HCT116 (cell line): Measurements from ENCODE around the gene PELI3. TPM values are rescaled to one million over a fixed set of nuclear protein-coding genes. Genes with fewer than 3 reads are reported as not detected.

Experiments used
- ATAC-seq: fragments of 200-7000 bp; cut with Tn5 transposase; 2 replicates; pipeline ENCODE4 v1.9.1; 2020; ENCODE audit warnings: mild to moderate bottlenecking, moderate library complexity
- BruUV-seq: library from RNA; stranded (reverse); fragments of 400-500 nt; replicated peaks from 2 replicates; lab custom pipeline; 2021; lab: Mats Ljungman, UMichigan
- CTCF ChIA-PET: fragments of 300-600 bp; sonication (Branson Sonifier 250); formaldehyde crosslinking; loops from one replicate; lab custom pipeline; 2021; ENCODE audit warnings: antibody characterized with exemption; lab: Charles Lee
- POLR2A ChIA-PET: fragments of 300-600, 350-600 bp; sonication (Branson Sonifier 250); formaldehyde crosslinking; loops from one replicate; lab custom pipeline; 2021; ENCODE audit warnings: antibody characterized with exemption; lab: Charles Lee
- RAD21 ChIA-PET, 2 experiments: fragments of 300-600 bp; sonication (Branson Sonifier 250); formaldehyde crosslinking; loops; one replicate each; lab custom pipeline; 2023; ENCODE audit warnings: low total read pairs in 2 of 2; ENCODE audit not compliant: uncharacterized antibody in 2 of 2, unreplicated experiment in 2 of 2, low non-redundant PET in 1 of 2; lab: Charles Lee
- DNase-seq: peaks from one replicate; pipeline ENCODE4 v3.0.0-alpha.2; 2010; ENCODE audit warnings: low read depth, low spot score
- H2AFZ ChIP-seq: fragments of 200-600 bp; shearing (Covaris generic), sonication (generic); 2 replicates; pipeline ENCODE4 v1.6.1; 2017; ENCODE audit warnings: low read depth, mixed run types, mixed read lengths, antibody characterized with exemption, low read length; ENCODE audit not compliant: poor library complexity, severe bottlenecking
- H3K27ac ChIP-seq: 2 replicates; pipeline ENCODE4 v1.5.1; 2012; ENCODE audit warnings: low read depth, low read length
- H3K27me3 ChIP-seq: fragments of 200-600 bp; sonication (generic); 2 replicates; pipeline ENCODE4 v1.6.1; 2016; ENCODE audit warnings: mixed run types, low read length, mixed read lengths; ENCODE audit not compliant: insufficient read depth
- H3K36me3 ChIP-seq, 2 experiments: fragments of 200-500 bp in 1 of 2; fragments of 200-600 bp in 1 of 2; sonication (Bioruptor generic) in 1 of 2; sonication (generic) in 1 of 2; 2 replicates each; pipeline versions ENCODE4 v1.5.1 to v1.6.1; 2014 to 2016; ENCODE audit warnings: low read length in 2 of 2, inconsistent platforms in 1 of 2, mixed read lengths in 1 of 2, mixed run types in 1 of 2; ENCODE audit not compliant: insufficient read depth in 2 of 2, control insufficient read depth in 1 of 2
- H3K4me1 ChIP-seq, 2 experiments: fragments of 200-600 bp in 1 of 2; sonication (generic) in 1 of 2; 2 replicates each; pipeline versions ENCODE4 v1.5.1 to v1.6.1; 2012 to 2017; ENCODE audit warnings: low read length in 2 of 2, inconsistent platforms in 1 of 2, mild to moderate bottlenecking in 1 of 2, mixed read lengths in 1 of 2, mixed run types in 1 of 2, moderate library complexity in 1 of 2; ENCODE audit not compliant: insufficient read depth in 2 of 2, control insufficient read depth in 1 of 2
- H3K4me2 ChIP-seq: fragments of 200-600 bp; sonication (generic); 2 replicates; pipeline ENCODE4 v1.6.1; 2017; ENCODE audit warnings: mixed run types, low read length, mixed read lengths
- H3K4me3 ChIP-seq, 2 experiments: fragments of 200-600 bp in 1 of 2; sonication (generic) in 1 of 2; replicated peaks in 1 of 2; 2 replicates each; pipeline ENCODE4 v1.5.1; 2011 to 2016; ENCODE audit warnings: low read length in 2 of 2, control low read depth in 1 of 2, low read depth in 1 of 2, mild to moderate bottlenecking in 1 of 2, mixed read lengths in 1 of 2, mixed run types in 1 of 2
- H3K79me2 ChIP-seq: fragments of 200-600 bp; sonication (generic); 2 replicates; pipeline ENCODE4 v1.6.1; 2017; ENCODE audit warnings: mild to moderate bottlenecking, mixed run types, low read length, moderate library complexity, mixed read lengths; ENCODE audit not compliant: insufficient read depth
- H3K9ac ChIP-seq: fragments of 200-600 bp; sonication (generic); 2 replicates; pipeline ENCODE4 v1.6.1; 2016; ENCODE audit warnings: low read length, mixed read lengths
- H3K9me2 ChIP-seq: fragments of 200-600 bp; sonication (generic), shearing (Covaris generic); 2 replicates; pipeline ENCODE4 v1.6.1; 2017; ENCODE audit warnings: mixed run types, mild to moderate bottlenecking, moderate library complexity; ENCODE audit not compliant: insufficient read depth
- H3K9me3 ChIP-seq, 2 experiments: fragments of 200-500 bp in 1 of 2; fragments of 200-600 bp in 1 of 2; sonication (Bioruptor generic) in 1 of 2; sonication (generic) in 1 of 2; 2 replicates each; pipeline ENCODE4 v1.6.1; 2014 to 2017; ENCODE audit warnings: low read length in 2 of 2, mixed read lengths in 2 of 2, inconsistent platforms in 1 of 2, low read depth in 1 of 2, mild to moderate bottlenecking in 1 of 2, mixed run types in 1 of 2, moderate library complexity in 1 of 2; ENCODE audit not compliant: control insufficient read depth in 1 of 2, insufficient read depth in 1 of 2
- H4K20me1 ChIP-seq: fragments of 200-600 bp; sonication (generic), shearing (Covaris generic); 2 replicates; pipeline ENCODE4 v1.6.1; 2017; ENCODE audit warnings: mixed run types, mild to moderate bottlenecking, moderate library complexity; ENCODE audit not compliant: insufficient read depth
- ATF3 ChIP-seq: IDR thresholded peaks from 2 replicates; pipeline ENCODE4 v1.6.1; 2012
- POLR2A ChIP-seq: IDR thresholded peaks from 2 replicates; pipeline ENCODE4 v1.7.0; 2011; ENCODE audit warnings: borderline replicate concordance; ENCODE audit not compliant: insufficient read depth, insufficient read length; ENCODE audit errors: extremely low read depth
- SP1 ChIP-seq: IDR thresholded peaks from 2 replicates; pipeline ENCODE4 v1.6.1; 2012; ENCODE audit warnings: low read depth
- TCF7L2 ChIP-seq: IDR thresholded peaks from 2 replicates; pipeline ENCODE4 v1.7.0; 2011; ENCODE audit warnings: borderline replicate concordance, inconsistent platforms; ENCODE audit not compliant: insufficient read depth, insufficient read length; ENCODE audit errors: extremely low read depth
- YY1 ChIP-seq: IDR thresholded peaks from 2 replicates; pipeline ENCODE4 v1.6.1; 2011; ENCODE audit warnings: low read length, low read depth, moderate library complexity, mild to moderate bottlenecking; ENCODE audit not compliant: insufficient replicate concordance; ENCODE audit errors: extremely low read depth
- ZFX ChIP-seq: fragments of 450-650 bp; IDR thresholded peaks from 2 replicates; pipeline ENCODE4 v1.6.1; 2017
- ZNF274 ChIP-seq: fragments of 200-500 bp; sonication (Bioruptor generic); IDR thresholded peaks from 2 replicates; pipeline ENCODE4 v1.6.1; 2014; ENCODE audit warnings: mild to moderate bottlenecking, low read depth, low read length, inconsistent platforms
- intact Hi-C: fragments of 100-400 bp; cut with micrococcal nuclease; formaldehyde crosslinking; loops from 2 replicates; pipeline ENCODE4 v1.10.0; 2022
- total RNA-seq: library from RNA; stranded (reverse); gene quantifications from one replicate; pipeline ENCODE4 v1.2.1, GENCODE V29; 2021; ENCODE audit not compliant: unreplicated experiment
- TF ChIP-seq, protein P1 (sequence below): IDR thresholded peaks from 2 replicates; pipeline ENCODE4 v1.6.1; 2011; ENCODE audit warnings: mild to moderate bottlenecking, low read length, moderate library complexity; ENCODE audit not compliant: insufficient replicate concordance; ENCODE audit errors: extremely low read depth

PELI3 gene
- total RNA-seq, 1 experiment from 2014 or later, result 12.8 TPM

DNA sequence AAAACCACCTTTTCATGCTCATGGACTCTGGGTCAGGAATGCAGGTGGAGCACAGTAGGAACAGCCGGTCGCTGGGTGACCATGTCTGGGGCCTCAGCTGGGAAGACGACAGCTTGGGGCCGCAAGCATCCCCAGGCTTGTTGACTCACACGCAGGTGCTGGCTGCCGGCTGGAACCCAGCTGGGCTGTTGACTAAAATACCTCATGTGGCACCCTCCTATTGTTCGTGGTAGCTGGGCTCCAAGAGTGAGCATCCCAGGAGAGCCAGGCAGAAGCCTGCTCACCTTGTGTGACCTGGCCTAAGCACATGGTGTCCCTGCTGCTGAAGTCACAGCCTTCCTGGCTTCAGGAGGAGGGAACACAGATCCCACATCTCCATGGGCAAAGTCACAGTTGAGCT lies 22.9 kb downstream of the PELI3 start:
- H2AFZ ChIP-seq, result no peak overlapping the region
- intact Hi-C loops, result no loop called here
- no TSS peak for BruUV-seq
- ATAC-seq (no peak), DNase-seq (no peak)
- no peak overlapping the region for H3K4me3 ChIP-seq
- POLR2A ChIA-PET, result interaction anchor here (1.3 kb wide), 1 partner anchor 23 kb away, joined by 6 read pairs; the partner anchor contains the start of gene PELI3
- no peaks in the 10 kb centered on the region for H3K9me3 ChIP-seq
- RAD21 ChIA-PET, result no interaction called here
- H4K20me1 ChIP-seq, result no peaks in the 10 kb centered on the region
- H3K9me2 ChIP-seq, result no peaks in the 10 kb centered on the region
- no peaks in the 10 kb centered on the region for H3K79me2 ChIP-seq
- peaks cover 4 to 5% of the 10 kb centered on the region in 2 experiments; a peak in 2 of 4 replicates for H3K36me3 ChIP-seq
- TF ChIP-seq ATF3 (no peak), TCF7L2 (no peak), ZFX (no peak), YY1 (no peak), ZNF274 (no peak), SP1 (no peak), POLR2A (no peak)
- TF ChIP-seq, protein P1, sequence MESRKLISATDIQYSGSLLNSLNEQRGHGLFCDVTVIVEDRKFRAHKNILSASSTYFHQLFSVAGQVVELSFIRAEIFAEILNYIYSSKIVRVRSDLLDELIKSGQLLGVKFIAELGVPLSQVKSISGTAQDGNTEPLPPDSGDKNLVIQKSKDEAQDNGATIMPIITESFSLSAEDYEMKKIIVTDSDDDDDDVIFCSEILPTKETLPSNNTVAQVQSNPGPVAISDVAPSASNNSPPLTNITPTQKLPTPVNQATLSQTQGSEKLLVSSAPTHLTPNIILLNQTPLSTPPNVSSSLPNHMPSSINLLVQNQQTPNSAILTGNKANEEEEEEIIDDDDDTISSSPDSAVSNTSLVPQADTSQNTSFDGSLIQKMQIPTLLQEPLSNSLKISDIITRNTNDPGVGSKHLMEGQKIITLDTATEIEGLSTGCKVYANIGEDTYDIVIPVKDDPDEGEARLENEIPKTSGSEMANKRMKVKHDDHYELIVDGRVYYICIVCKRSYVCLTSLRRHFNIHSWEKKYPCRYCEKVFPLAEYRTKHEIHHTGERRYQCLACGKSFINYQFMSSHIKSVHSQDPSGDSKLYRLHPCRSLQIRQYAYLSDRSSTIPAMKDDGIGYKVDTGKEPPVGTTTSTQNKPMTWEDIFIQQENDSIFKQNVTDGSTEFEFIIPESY, result no peak
- no peaks in the 10 kb centered on the region for H3K27me3 ChIP-seq
- H3K4me1 ChIP-seq, result no peaks in the 10 kb centered on the region
- H3K27ac ChIP-seq, result no peak overlapping the region
- CTCF ChIA-PET, result interaction anchor here (0.9 kb wide), 1 partner anchor 23 kb away, joined by 3 read pairs; the partner anchor contains the start of gene PELI3
- H3K4me2 ChIP-seq, result no peak overlapping the region
- no peak overlapping the region for H3K9ac ChIP-seq
